GM12878 (cell line): ENCODE data around the gene OGFR. TPM values are rescaled to one million over a fixed set of nuclear protein-coding genes. Genes with fewer than 3 reads are reported as not detected.

Experiments
- ATAC-seq: fragments of 200-7000 bp; cut with Tn5 transposase; 3 replicates; pipeline ENCODE4 v1.9.1; 2020; ENCODE audit warnings: mild to moderate bottlenecking, moderate library complexity
- BruUV-seq: library from RNA; stranded (reverse); fragments of 400-500 nt; replicated peaks from 2 replicates; lab custom pipeline; 2021; lab: Mats Ljungman, UMichigan
- CTCF ChIA-PET: fragments of 300-600 bp; sonication (Branson Sonifier 250); formaldehyde crosslinking; extraction: SDS; loops from one replicate; lab custom pipeline; 2021; ENCODE audit warnings: inconsistent platforms; lab: Yijun Ruan, JAX
- POLR2A ChIA-PET: fragments of 350-600 bp; formaldehyde crosslinking; extraction: SDS; loops from one replicate; lab custom pipeline; 2021; ENCODE audit warnings: inconsistent platforms; lab: Charles Lee
- RAD21 ChIA-PET: fragments of 300-600 bp; sonication (Branson Sonifier 250); formaldehyde crosslinking; loops from one replicate; lab custom pipeline; 2023; ENCODE audit warnings: antibody characterized with exemption; ENCODE audit not compliant: unreplicated experiment; lab: Charles Lee
- SMC1A ChIA-PET: fragments of 300-600 bp; sonication (Branson Sonifier 250); formaldehyde crosslinking; loops from one replicate; lab custom pipeline; 2023; ENCODE audit not compliant: unreplicated experiment, uncharacterized antibody; lab: Charles Lee
- DNase-seq: peaks from one replicate; pipeline ENCODE4 v3.0.0-alpha.2; 2011; ENCODE audit warnings: low read depth, low spot score
- FAIRE-seq: peaks from 3 replicates; lab custom pipeline; 2011; peaks lifted over from hg19 to GRCh38; lab: Jason Lieb, UNC
- H2AFZ ChIP-seq: 2 replicates; pipeline ENCODE4 v1.6.0; 2011; ENCODE audit warnings: low read depth, low read length, control low read depth; ENCODE audit not compliant: control insufficient read depth
- H3K27ac ChIP-seq: 2 replicates; pipeline ENCODE4 v1.5.1; 2011; ENCODE audit warnings: control low read depth; ENCODE audit not compliant: control insufficient read depth, insufficient read depth
- H3K27me3 ChIP-seq, 2 experiments: replicated peaks in 1 of 2; 2 replicates each; pipeline versions ENCODE4 v1.6.0 to v1.6.1; 2011; ENCODE audit warnings: low read length in 1 of 2; ENCODE audit not compliant: control insufficient read depth in 2 of 2, insufficient read depth in 2 of 2
- H3K36me3 ChIP-seq, 2 experiments: 2 replicates each; pipeline ENCODE4 v1.5.1; 2011; ENCODE audit warnings: low read length in 1 of 2; ENCODE audit not compliant: control insufficient read depth in 2 of 2, insufficient read depth in 2 of 2
- H3K4me1 ChIP-seq: 2 replicates; pipeline ENCODE4 v1.6.1; 2011; ENCODE audit warnings: mild to moderate bottlenecking, low read length, moderate library complexity, mixed read lengths; ENCODE audit not compliant: control insufficient read depth, insufficient read depth
- H3K4me2 ChIP-seq: 2 replicates; pipeline ENCODE4 v1.6.0; 2011; ENCODE audit warnings: control low read depth; ENCODE audit not compliant: control insufficient read depth, insufficient read depth
- H3K4me3 ChIP-seq: fragments of 200-600 bp; sonication (generic); 2 replicates; pipeline ENCODE4 v1.5.1; 2016
- H3K79me2 ChIP-seq: 2 replicates; pipeline ENCODE4 v1.6.0; 2011; ENCODE audit warnings: low read length; ENCODE audit not compliant: control insufficient read depth, insufficient read depth
- H3K9ac ChIP-seq: 2 replicates; pipeline ENCODE4 v1.8.0; 2011; ENCODE audit warnings: low read length, control low read depth, mixed read lengths; ENCODE audit not compliant: control insufficient read depth, insufficient read depth
- H3K9me3 ChIP-seq: replicated peaks from 3 replicates; pipeline ENCODE4 v1.5.1; 2011; ENCODE audit warnings: mild to moderate bottlenecking, low read length; ENCODE audit not compliant: control insufficient read depth, insufficient read depth
- H4K20me1 ChIP-seq: 2 replicates; pipeline ENCODE4 v1.6.0; 2011; ENCODE audit not compliant: control insufficient read depth, insufficient read depth
- WGBS: methylation state at CpG from one replicate; pipeline ENCODE4 v1.1.6; 2016; ENCODE audit warnings: low lambda C conversion rate; ENCODE audit not compliant: insufficient replicate concordance, insufficient coverage; ENCODE audit errors: missing lambda C conversion rate; 5-methylcytosine and 5-hydroxymethylcytosine counted together
- in situ Hi-C: fragments of 300-500 bp; cut with MboI; formaldehyde crosslinking; loops from 9 replicates; pipeline ENCODE4 v1.14.3; 2018; ENCODE audit warnings: mixed read lengths
- intact Hi-C: fragments of 100-400 bp; cut with micrococcal nuclease; formaldehyde crosslinking; loops from one replicate; pipeline ENCODE4 v1.14.2; 2022; ENCODE audit not compliant: unreplicated experiment
- polyA plus RNA-seq, 11 experiments: library from polyadenylated mRNA; depleted of rRNA in 4 of 11; unstranded in 6 of 11; stranded (reverse) in 5 of 11; fragments of >200 nt; fragmentation: Nextera tagmentation in 4 of 11; fragmentation: Illumina TruSeq in 1 of 11; extraction: Ambion mirVana in 4 of 11; extraction: Trizol in 1 of 11; gene quantifications; 1 replicate in 1 of 11; 2 replicates in 10 of 11; pipeline versions ENCODE4 v1.2.1 to v1.2.3, GENCODE V29; 2011 to 2016; ENCODE audit warnings: inconsistent platforms in 2 of 11, missing spikeins in 2 of 11, low read depth in 1 of 11
- total RNA-seq, 4 experiments: library from RNA; depleted of rRNA in 3 of 4; stranded (reverse); fragments of >200 nt in 3 of 4; fragmentation: Illumina TruSeq in 1 of 4; extraction: Trizol in 1 of 4; gene quantifications; 2 replicates each; pipeline versions ENCODE4 v1.2.1 to v1.2.3, GENCODE V29; 2013 to 2021
- TF ChIP-seq, protein P1 (sequence below): fragments of 450-650 bp; formaldehyde crosslinking; IDR thresholded peaks from 2 replicates; pipeline ENCODE4 v1.4.0; 2020; ENCODE audit warnings: mild to moderate bottlenecking, moderate library complexity
- TF ChIP-seq, protein P2 (sequence below): IDR thresholded peaks from 2 replicates; pipeline ENCODE4 v1.6.1; 2012; ENCODE audit warnings: improper control_type of control experiment, low read depth, low read length; ENCODE audit not compliant: insufficient replicate concordance

The OGFR gene
- total and polyA plus RNA-seq, 10 of the 15 experiments (the other 5 are each of a cell fraction or from before 2014, with no cell fraction given): 0.72 to 62.1 (median 27.3) TPM

DNA sequence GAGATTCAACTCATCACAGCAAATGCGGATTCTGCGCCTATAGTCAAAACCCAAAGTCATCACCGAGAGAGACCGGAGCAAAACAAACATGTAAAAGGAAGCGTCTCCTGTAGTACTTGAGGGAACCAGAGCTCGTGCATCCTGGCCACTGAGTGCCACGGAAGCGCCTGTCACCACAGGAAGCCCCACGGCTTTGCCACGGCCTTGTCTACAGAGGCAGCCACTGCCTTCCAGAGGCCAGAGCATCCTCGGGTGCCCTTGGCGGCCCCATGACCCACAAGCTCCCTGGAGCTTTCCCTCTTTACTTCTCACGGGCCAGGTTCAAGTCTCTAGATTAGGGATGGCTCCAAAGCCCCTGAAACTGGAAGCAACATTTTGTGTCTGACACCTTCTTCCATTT, 49.5 kb downstream of the OGFR start:
- TF ChIP-seq, protein P1, sequence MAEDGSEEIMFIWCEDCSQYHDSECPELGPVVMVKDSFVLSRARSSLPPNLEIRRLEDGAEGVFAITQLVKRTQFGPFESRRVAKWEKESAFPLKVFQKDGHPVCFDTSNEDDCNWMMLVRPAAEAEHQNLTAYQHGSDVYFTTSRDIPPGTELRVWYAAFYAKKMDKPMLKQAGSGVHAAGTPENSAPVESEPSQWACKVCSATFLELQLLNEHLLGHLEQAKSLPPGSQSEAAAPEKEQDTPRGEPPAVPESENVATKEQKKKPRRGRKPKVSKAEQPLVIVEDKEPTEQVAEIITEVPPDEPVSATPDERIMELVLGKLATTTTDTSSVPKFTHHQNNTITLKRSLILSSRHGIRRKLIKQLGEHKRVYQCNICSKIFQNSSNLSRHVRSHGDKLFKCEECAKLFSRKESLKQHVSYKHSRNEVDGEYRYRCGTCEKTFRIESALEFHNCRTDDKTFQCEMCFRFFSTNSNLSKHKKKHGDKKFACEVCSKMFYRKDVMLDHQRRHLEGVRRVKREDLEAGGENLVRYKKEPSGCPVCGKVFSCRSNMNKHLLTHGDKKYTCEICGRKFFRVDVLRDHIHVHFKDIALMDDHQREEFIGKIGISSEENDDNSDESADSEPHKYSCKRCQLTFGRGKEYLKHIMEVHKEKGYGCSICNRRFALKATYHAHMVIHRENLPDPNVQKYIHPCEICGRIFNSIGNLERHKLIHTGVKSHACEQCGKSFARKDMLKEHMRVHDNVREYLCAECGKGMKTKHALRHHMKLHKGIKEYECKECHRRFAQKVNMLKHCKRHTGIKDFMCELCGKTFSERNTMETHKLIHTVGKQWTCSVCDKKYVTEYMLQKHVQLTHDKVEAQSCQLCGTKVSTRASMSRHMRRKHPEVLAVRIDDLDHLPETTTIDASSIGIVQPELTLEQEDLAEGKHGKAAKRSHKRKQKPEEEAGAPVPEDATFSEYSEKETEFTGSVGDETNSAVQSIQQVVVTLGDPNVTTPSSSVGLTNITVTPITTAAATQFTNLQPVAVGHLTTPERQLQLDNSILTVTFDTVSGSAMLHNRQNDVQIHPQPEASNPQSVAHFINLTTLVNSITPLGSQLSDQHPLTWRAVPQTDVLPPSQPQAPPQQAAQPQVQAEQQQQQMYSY (CRISPR knock-in tag): no peak
- TF ChIP-seq, protein P2, sequence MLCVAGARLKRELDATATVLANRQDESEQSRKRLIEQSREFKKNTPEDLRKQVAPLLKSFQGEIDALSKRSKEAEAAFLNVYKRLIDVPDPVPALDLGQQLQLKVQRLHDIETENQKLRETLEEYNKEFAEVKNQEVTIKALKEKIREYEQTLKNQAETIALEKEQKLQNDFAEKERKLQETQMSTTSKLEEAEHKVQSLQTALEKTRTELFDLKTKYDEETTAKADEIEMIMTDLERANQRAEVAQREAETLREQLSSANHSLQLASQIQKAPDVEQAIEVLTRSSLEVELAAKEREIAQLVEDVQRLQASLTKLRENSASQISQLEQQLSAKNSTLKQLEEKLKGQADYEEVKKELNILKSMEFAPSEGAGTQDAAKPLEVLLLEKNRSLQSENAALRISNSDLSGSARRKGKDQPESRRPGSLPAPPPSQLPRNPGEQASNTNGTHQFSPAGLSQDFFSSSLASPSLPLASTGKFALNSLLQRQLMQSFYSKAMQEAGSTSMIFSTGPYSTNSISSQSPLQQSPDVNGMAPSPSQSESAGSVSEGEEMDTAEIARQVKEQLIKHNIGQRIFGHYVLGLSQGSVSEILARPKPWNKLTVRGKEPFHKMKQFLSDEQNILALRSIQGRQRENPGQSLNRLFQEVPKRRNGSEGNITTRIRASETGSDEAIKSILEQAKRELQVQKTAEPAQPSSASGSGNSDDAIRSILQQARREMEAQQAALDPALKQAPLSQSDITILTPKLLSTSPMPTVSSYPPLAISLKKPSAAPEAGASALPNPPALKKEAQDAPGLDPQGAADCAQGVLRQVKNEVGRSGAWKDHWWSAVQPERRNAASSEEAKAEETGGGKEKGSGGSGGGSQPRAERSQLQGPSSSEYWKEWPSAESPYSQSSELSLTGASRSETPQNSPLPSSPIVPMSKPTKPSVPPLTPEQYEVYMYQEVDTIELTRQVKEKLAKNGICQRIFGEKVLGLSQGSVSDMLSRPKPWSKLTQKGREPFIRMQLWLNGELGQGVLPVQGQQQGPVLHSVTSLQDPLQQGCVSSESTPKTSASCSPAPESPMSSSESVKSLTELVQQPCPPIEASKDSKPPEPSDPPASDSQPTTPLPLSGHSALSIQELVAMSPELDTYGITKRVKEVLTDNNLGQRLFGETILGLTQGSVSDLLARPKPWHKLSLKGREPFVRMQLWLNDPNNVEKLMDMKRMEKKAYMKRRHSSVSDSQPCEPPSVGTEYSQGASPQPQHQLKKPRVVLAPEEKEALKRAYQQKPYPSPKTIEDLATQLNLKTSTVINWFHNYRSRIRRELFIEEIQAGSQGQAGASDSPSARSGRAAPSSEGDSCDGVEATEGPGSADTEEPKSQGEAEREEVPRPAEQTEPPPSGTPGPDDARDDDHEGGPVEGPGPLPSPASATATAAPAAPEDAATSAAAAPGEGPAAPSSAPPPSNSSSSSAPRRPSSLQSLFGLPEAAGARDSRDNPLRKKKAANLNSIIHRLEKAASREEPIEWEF: no peak
- SMC1A ChIA-PET: no interaction called here
- H3K9me3 ChIP-seq: no peaks in the 10 kb centered on the region
- H3K27me3 ChIP-seq: no peaks in the 10 kb centered on the region; a peak in 1 of 4 replicates
- BruUV-seq: no TSS peak
- no peak overlapping the region for H2AFZ ChIP-seq
- in situ Hi-C loops (no loop called here), intact Hi-C loops (no loop called here)
- no peaks in the 10 kb centered on the region for H3K79me2 ChIP-seq
- DNase-seq (no peak), FAIRE-seq (no peak), ATAC-seq (no peak)
- H3K9ac ChIP-seq: no peak overlapping the region
- H4K20me1 ChIP-seq: no peaks in the 10 kb centered on the region
- RAD21 ChIA-PET: no interaction called here
- H3K4me2 ChIP-seq: no peak overlapping the region
- H3K4me1 ChIP-seq: no peaks in the 10 kb centered on the region; the same call in 1 of the 2 replicates
- H3K4me3 ChIP-seq: no peak overlapping the region
- H3K27ac ChIP-seq: no peak overlapping the region
- H3K36me3 ChIP-seq: no peaks in the 10 kb centered on the region
- POLR2A ChIA-PET: no interaction called here
- WGBS: 95% methylated on average over 13 of the region's 13 CpGs
- CTCF ChIA-PET: interaction anchor here (0.6 kb wide), 1 partner anchor 216 kb away, joined by 3 read pairs; no protein-coding TSS in a partner anchor
